Fibroblast of the aortic adventitia (primary cell): Measurements from ENCODE around the gene ARMC9. TPM values are rescaled to one million over a fixed set of nuclear protein-coding genes. Genes with fewer than 3 reads are reported as not detected.

ENCODE experiments used
- DNase-seq: peaks from one replicate; pipeline ENCODE4 v3.0.0-alpha.2; 2010; ENCODE audit warnings: low read depth
- H3K4me3 ChIP-seq: 2 replicates; pipeline ENCODE4 v1.5.1; 2011; ENCODE audit warnings: low read depth, mild to moderate bottlenecking, control low read depth, low read length, moderate library complexity
- total RNA-seq: library from RNA; depleted of rRNA; stranded (reverse); fragments of >200 nt; gene quantifications from 2 replicates; pipeline ENCODE4 v1.2.3, GENCODE V29; 2012; ENCODE audit warnings: low replicate concordance
- TF ChIP-seq, protein P1 (sequence below): IDR thresholded peaks from 2 replicates; pipeline ENCODE4 v1.5.1; 2011; ENCODE audit warnings: mild to moderate bottlenecking, low read length, control low read depth, inconsistent platforms; ENCODE audit not compliant: insufficient read depth

The ARMC9 gene
- total RNA-seq, 1 donor: 94.4 TPM

DNA sequence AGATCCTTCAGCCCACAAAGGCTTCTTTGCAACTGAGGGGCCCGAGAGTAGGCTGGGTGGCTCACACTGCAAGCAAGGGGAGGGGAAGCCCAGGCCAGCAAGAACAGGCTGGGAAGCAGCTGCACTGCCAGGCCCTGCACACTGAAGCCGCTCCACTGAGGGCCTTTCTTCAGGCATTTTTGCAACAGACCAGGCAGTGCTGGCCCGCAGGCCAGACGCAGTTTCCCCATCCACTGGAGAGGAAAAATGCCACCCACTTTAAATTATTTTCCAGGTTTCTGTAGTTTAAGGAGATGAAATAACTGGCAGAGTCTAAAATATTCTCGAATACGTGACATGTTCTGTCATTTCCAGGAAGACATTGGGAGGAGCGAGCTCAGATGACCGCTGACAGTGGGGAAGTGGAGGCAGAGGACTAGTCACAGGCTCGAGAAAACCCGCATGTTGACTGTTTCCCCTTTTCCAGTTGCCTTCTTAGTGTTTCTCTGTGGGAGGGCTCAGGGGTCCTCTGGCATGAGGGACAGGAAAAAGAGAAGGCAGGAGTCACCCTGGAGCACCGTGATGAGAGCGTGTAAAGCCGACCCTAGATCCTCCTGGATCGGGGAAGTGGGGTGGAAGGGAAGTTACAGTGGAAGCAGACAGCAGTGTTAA is 143.8 kb downstream of the ARMC9 start:
- TF ChIP-seq, protein P1, sequence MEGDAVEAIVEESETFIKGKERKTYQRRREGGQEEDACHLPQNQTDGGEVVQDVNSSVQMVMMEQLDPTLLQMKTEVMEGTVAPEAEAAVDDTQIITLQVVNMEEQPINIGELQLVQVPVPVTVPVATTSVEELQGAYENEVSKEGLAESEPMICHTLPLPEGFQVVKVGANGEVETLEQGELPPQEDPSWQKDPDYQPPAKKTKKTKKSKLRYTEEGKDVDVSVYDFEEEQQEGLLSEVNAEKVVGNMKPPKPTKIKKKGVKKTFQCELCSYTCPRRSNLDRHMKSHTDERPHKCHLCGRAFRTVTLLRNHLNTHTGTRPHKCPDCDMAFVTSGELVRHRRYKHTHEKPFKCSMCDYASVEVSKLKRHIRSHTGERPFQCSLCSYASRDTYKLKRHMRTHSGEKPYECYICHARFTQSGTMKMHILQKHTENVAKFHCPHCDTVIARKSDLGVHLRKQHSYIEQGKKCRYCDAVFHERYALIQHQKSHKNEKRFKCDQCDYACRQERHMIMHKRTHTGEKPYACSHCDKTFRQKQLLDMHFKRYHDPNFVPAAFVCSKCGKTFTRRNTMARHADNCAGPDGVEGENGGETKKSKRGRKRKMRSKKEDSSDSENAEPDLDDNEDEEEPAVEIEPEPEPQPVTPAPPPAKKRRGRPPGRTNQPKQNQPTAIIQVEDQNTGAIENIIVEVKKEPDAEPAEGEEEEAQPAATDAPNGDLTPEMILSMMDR: no peak
- no peak for DNase-seq
- H3K4me3 ChIP-seq: no peak overlapping the region

DNA sequence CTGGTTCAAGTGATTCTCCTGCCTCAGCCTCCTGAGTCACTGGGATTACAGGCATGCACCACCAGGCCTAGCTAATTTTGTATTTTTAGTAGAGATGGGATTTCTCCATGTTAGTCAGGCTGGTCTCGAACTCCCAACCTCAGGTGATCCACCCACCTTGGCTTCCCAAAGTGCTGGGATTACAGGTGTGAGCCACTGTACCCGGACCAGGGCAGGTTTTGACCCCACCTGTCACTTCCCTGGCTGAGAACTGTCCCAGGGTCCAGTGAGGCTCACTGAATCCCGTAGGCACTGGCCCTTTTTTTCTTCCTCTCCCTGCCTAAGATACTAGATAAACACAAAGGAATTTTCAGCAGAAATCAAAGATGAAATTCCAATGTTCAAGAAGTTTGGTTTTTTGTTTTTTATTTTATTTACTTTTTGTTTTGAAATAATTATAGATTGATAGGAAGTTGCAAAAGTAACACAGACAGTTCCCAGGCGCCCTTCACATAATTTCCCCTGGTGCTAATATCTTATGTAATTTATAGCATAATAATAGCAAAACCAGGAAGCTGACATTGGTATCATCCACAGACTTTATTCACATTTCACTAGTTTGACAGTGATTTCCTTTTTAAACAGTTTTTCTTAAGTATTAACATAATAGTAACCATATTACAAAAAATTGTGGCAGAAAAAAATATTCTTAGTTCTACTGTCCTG is 144.7 kb downstream of the ARMC9 start:
- TF ChIP-seq, protein P1: no peak
- DNase-seq: no peak
- no peak overlapping the region for H3K4me3 ChIP-seq

DNA sequence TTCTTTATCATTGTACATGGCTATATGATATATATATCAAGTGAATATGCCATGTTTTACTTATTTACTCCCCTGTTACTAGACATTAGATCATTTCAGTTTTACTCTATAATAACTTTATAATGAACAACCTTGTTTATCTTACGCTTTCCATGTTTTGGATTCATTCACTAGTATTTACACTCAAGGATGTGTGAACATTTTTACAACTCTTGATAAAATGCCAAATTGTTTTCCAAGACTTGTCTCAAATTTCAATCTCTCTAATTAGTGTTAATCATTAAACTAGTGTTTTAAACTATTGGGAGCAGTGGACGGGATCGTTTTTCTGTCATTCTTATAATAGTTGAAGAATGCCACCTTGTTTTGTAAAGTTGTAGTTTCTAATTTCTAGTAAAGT is 145.6 kb downstream of the ARMC9 start:
- DNase-seq: no peak
- no peak overlapping the region for H3K4me3 ChIP-seq
- TF ChIP-seq, protein P1: no peak

DNA sequence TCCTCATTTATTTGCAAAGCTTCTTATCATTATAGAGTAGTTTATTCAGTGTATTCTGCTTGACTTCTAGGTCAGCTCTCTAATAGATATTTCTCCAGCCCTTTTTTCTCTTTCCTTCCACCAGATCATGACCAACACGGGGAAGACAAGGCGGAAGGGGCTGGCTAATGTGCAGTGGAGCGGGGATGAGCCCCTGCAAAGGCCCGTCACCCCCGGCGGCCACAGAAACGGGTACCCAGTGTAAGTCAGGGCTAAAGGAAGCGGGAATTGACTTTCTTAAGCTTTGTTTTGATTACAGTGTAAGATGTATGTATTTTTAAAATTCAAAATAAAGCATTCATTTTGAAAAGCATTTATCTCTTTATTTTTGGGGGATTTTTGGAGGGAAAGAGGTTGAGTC is 146.4 kb downstream of the ARMC9 start:
- H3K4me3 ChIP-seq: no peak overlapping the region
- TF ChIP-seq, protein P1: no peak
- no peak for DNase-seq

DNA sequence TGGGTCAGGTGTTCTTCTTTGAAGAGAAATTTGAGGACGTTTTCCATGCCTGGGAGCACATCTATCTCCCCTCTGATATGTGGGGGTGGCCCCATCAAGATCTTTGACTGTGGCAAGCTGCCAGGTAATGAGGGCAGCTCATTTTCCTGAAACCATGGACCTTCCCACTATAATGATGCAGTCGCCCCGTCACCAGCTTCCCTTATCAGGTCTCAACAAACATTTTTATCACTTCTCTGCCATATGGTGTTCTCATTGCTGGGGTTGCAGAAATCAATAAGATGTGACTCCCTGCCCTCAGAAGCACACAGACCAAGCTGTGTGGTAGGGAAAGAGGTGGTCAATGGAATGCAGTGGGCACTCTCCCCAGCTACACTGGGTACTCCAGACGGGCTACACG is 148.7 kb downstream of the ARMC9 start:
- DNase-seq: no peak
- TF ChIP-seq, protein P1: no peak
- no peak overlapping the region for H3K4me3 ChIP-seq

DNA sequence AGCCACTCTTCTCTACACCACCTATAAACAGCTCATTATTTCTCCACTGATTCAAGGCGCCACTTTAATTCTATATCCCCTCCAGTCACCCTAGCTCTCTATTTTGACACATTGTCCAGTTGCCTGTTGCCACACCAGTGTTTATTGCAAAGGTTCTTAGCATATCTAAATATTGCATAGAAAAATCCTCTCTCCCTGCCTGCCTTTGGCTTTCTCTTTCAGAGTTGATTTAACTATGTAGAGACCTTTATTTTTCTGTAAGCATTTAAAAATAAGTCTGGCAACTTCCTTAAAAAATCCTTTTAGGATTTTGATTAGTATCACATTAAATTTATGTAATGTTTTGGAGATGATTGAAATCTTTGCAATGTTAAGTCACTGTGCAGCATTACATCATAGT is 149.2 kb downstream of the ARMC9 start:
- no peak for DNase-seq
- no peak overlapping the region for H3K4me3 ChIP-seq
- TF ChIP-seq, protein P1: no peak
